ENCODE measurements around the gene ST8SIA2. TPM values are rescaled to one million over a fixed set of nuclear protein-coding genes. Genes with fewer than 3 reads are reported as not detected.

The ST8SIA2 gene
- total RNA-seq, 1 donor from 2014 or later, result 27.4 TPM

GRCh38 chr15:92510163-92510882 is 116.6 kb downstream of the ST8SIA2 start:
- peaks cover 22% of the 10 kb centered on the region for H3K9me3 Mint-ChIP-seq
- H3K36me3 Mint-ChIP-seq (ENCODE audit: low read depth), result peaks cover 10% of the 10 kb centered on the region
- no peak overlapping the region for H3K27ac Mint-ChIP-seq (ENCODE audit: unreplicated experiment)
- no peak for DNase-seq (ENCODE audit: low read depth, low spot score)
- H3K27me3 Mint-ChIP-seq (ENCODE audit: low read depth), result no peaks in the 10 kb centered on the region
- H3K4me1 Mint-ChIP-seq, result peaks cover 8% of the 10 kb centered on the region
- no peak overlapping the region for H3K4me3 Mint-ChIP-seq
- TF ChIP-seq CTCF (conservative IDR thresholded peaks at IDR 0.05), result no peak

All from neural crest cell (in vitro differentiated cells).